ENCODE measurements around the gene ERN2.

DNA sequence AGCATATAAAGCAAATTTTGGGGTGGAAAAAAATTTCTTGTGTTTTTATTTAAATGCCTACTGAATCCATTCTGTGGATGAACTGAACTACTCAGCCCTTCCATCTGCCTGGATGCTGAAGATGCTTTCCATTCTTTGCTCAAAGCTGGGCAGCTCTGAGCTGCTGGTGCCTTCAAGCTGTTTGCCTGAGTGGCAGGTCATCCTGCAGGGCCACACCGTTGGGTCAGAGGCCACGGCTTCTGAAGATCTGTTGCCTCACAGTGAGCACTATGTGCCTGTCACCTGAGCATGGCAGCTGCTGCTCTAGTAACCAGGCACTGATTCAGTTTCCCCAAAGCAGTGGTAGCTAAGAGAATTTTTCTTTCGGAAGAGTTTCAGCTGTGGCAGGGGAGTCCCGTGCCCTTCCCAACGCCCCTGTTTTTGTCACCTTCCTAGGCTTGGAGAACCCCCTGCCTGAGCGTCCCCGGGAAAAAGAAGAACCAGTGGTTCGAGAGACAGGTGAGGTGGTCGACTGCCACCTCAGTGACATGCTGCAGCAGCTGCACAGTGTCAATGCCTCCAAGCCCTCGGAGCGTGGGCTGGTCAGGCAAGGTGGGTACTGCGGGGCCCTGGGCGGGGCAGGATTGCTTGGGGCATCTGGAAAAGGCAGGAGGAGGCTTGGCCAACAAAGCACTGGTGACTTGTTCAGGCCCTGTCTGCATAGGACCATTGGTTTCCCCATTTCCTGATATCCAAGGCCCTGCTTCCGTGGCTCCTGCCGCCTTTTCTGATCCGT is 25.8 kb downstream of the ERN2 start:
- TF ChIP-seq POLR2A (IDR thresholded peaks at IDR 0.05), result no peak
- TF ChIP-seq, protein P1, sequence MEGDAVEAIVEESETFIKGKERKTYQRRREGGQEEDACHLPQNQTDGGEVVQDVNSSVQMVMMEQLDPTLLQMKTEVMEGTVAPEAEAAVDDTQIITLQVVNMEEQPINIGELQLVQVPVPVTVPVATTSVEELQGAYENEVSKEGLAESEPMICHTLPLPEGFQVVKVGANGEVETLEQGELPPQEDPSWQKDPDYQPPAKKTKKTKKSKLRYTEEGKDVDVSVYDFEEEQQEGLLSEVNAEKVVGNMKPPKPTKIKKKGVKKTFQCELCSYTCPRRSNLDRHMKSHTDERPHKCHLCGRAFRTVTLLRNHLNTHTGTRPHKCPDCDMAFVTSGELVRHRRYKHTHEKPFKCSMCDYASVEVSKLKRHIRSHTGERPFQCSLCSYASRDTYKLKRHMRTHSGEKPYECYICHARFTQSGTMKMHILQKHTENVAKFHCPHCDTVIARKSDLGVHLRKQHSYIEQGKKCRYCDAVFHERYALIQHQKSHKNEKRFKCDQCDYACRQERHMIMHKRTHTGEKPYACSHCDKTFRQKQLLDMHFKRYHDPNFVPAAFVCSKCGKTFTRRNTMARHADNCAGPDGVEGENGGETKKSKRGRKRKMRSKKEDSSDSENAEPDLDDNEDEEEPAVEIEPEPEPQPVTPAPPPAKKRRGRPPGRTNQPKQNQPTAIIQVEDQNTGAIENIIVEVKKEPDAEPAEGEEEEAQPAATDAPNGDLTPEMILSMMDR (IDR thresholded peaks at IDR 0.05), result no peak

Measured in vagina (tissue), 2 donors.